C4-2B (cell line): ENCODE results near the gene KRTAP10-5.

Source experiments
- ZFX ChIP-seq: fragments of 450-650 bp; IDR thresholded peaks from 2 replicates; pipeline ENCODE4 v1.6.1; 2017
- TF ChIP-seq, protein P1 (sequence below): fragments of 450-650 bp; conservative IDR thresholded peaks from 2 replicates; pipeline ENCODE4 v1.5.1; 2017; ENCODE audit warnings: mild to moderate bottlenecking

GRCh38 chr21:44599264-44600029 is 19.0 kb upstream of the KRTAP10-5 start:
- TF ChIP-seq, protein P1, sequence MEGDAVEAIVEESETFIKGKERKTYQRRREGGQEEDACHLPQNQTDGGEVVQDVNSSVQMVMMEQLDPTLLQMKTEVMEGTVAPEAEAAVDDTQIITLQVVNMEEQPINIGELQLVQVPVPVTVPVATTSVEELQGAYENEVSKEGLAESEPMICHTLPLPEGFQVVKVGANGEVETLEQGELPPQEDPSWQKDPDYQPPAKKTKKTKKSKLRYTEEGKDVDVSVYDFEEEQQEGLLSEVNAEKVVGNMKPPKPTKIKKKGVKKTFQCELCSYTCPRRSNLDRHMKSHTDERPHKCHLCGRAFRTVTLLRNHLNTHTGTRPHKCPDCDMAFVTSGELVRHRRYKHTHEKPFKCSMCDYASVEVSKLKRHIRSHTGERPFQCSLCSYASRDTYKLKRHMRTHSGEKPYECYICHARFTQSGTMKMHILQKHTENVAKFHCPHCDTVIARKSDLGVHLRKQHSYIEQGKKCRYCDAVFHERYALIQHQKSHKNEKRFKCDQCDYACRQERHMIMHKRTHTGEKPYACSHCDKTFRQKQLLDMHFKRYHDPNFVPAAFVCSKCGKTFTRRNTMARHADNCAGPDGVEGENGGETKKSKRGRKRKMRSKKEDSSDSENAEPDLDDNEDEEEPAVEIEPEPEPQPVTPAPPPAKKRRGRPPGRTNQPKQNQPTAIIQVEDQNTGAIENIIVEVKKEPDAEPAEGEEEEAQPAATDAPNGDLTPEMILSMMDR: no peak
- no peak for TF ChIP-seq ZFX
